Uterus (tissue), 2 donors: ENCODE results near the gene HEXIM1.

Experiments
- POLR2A ChIP-seq, 2 donors: fragments of 450-650 bp; IDR thresholded peaks; one replicate each; pipeline ENCODE4 v1.6.1; 2016; ENCODE audit warnings: antibody characterized with exemption in 2 of 2, mild to moderate bottlenecking in 1 of 2, moderate library complexity in 1 of 2
- TF ChIP-seq, protein P1 (sequence below), 4 experiments: fragments of 200-600 bp in 2 of 4; fragments of 450-650 bp in 2 of 4; sonication (generic) in 2 of 4; IDR thresholded peaks; one replicate each; pipeline ENCODE4 v1.5.1; 2016 to 2019; ENCODE audit warnings: antibody characterized with exemption in 4 of 4, mild to moderate bottlenecking in 2 of 4, moderate library complexity in 1 of 4

- TF ChIP-seq, protein P1, sequence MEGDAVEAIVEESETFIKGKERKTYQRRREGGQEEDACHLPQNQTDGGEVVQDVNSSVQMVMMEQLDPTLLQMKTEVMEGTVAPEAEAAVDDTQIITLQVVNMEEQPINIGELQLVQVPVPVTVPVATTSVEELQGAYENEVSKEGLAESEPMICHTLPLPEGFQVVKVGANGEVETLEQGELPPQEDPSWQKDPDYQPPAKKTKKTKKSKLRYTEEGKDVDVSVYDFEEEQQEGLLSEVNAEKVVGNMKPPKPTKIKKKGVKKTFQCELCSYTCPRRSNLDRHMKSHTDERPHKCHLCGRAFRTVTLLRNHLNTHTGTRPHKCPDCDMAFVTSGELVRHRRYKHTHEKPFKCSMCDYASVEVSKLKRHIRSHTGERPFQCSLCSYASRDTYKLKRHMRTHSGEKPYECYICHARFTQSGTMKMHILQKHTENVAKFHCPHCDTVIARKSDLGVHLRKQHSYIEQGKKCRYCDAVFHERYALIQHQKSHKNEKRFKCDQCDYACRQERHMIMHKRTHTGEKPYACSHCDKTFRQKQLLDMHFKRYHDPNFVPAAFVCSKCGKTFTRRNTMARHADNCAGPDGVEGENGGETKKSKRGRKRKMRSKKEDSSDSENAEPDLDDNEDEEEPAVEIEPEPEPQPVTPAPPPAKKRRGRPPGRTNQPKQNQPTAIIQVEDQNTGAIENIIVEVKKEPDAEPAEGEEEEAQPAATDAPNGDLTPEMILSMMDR (IDR thresholded peaks at IDR 0.05), result no peak
- TF ChIP-seq POLR2A (IDR thresholded peaks at IDR 0.05), result no peak
Observed at GRCh38 chr17:45127207-45127547, 21.1 kb upstream of the HEXIM1 start.
